ENCODE results near the gene AK4.

The AK4 gene

GRCh38 chr1:65151641-65152040 lies 3.6 kb downstream of the AK4 start:
- H3K4me1 ChIP-seq (ENCODE audit: control insufficient read depth, low read length), result peaks cover 16% of the 10 kb centered on the region
- H3K79me2 ChIP-seq (ENCODE audit: control insufficient read depth, low read length), result peaks cover 40% of the 10 kb centered on the region
- H3K4me3 ChIP-seq (ENCODE audit: low read length), result no peak overlapping the region
- H3K27me3 ChIP-seq (ENCODE audit: control insufficient read depth, low read length), result peaks cover 30% of the 10 kb centered on the region
- H3K9me3 ChIP-seq (ENCODE audit: control insufficient read depth, insufficient read depth, low read length), result no peaks in the 10 kb centered on the region
- no peaks in the 10 kb centered on the region for H3F3A ChIP-seq (ENCODE audit: control insufficient read depth, insufficient read depth)
- no peaks in the 10 kb centered on the region for H3K9me2 ChIP-seq (replicated peaks; ENCODE audit: control insufficient read depth, low read length)
- H3K4me2 ChIP-seq (ENCODE audit: low read length), result no peak overlapping the region
- H3K27ac ChIP-seq (ENCODE audit: low read depth, low read length), result no peak overlapping the region
- H4K20me1 ChIP-seq (ENCODE audit: control insufficient read depth, insufficient read depth, low read depth, low read length), result no peaks in the 10 kb centered on the region; the same call in 1 of the 2 replicates
- H3K36me3 ChIP-seq (ENCODE audit: control insufficient read depth, low read length), result no peaks in the 10 kb centered on the region
- TF ChIP-seq EZH2phosphoT487 (IDR thresholded peaks at IDR 0.05; ENCODE audit: borderline replicate concordance, low read length), result no peak
- no peak for TF ChIP-seq CTCF (IDR thresholded peaks at IDR 0.05; ENCODE audit: low read depth, low read length, poor library complexity, severe bottlenecking)

DNA sequence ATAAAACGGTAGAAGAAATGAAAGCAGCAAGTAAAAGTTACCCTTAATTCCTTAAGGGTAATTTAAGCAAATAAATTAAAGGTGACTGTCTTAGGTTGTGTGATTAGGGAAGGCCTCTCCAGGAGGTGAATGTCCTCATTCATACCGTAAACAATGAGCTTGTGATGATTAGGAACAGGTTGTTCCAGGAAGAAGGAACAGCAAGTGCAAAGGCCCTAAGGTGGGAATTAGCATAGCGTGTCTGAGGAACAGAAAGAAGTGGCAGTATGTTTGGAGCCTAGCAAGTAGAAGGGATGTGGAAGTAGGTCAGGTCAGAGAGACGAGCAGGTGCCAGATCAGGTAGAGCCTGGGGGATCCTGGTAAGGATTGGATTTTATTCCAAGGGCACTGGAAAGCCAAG lies 5.6 kb downstream of the AK4 start:
- no peaks in the 10 kb centered on the region; the same call in 1 of the 2 replicates for H4K20me1 ChIP-seq (ENCODE audit: control insufficient read depth, insufficient read depth, low read depth, low read length)
- H3K27ac ChIP-seq (ENCODE audit: low read depth, low read length), result no peak overlapping the region
- H3K36me3 ChIP-seq (ENCODE audit: control insufficient read depth, low read length), result no peaks in the 10 kb centered on the region
- no peak overlapping the region for H3K4me3 ChIP-seq (ENCODE audit: low read length)
- no peak overlapping the region for H3K4me2 ChIP-seq (ENCODE audit: low read length)
- no peaks in the 10 kb centered on the region for H3K9me2 ChIP-seq (replicated peaks; ENCODE audit: control insufficient read depth, low read length)
- H3K4me1 ChIP-seq (ENCODE audit: control insufficient read depth, low read length), result peaks cover 15% of the 10 kb centered on the region
- H3K9me3 ChIP-seq (ENCODE audit: control insufficient read depth, insufficient read depth, low read length), result no peaks in the 10 kb centered on the region
- no peaks in the 10 kb centered on the region for H3F3A ChIP-seq (ENCODE audit: control insufficient read depth, insufficient read depth)
- peaks cover 14% of the 10 kb centered on the region for H3K27me3 ChIP-seq (ENCODE audit: control insufficient read depth, low read length)
- peaks cover 52% of the 10 kb centered on the region for H3K79me2 ChIP-seq (ENCODE audit: control insufficient read depth, low read length)
- TF ChIP-seq CTCF (IDR thresholded peaks at IDR 0.05; ENCODE audit: low read depth, low read length, poor library complexity, severe bottlenecking), result no peak
- TF ChIP-seq EZH2phosphoT487 (IDR thresholded peaks at IDR 0.05; ENCODE audit: borderline replicate concordance, low read length), result no peak

DNA sequence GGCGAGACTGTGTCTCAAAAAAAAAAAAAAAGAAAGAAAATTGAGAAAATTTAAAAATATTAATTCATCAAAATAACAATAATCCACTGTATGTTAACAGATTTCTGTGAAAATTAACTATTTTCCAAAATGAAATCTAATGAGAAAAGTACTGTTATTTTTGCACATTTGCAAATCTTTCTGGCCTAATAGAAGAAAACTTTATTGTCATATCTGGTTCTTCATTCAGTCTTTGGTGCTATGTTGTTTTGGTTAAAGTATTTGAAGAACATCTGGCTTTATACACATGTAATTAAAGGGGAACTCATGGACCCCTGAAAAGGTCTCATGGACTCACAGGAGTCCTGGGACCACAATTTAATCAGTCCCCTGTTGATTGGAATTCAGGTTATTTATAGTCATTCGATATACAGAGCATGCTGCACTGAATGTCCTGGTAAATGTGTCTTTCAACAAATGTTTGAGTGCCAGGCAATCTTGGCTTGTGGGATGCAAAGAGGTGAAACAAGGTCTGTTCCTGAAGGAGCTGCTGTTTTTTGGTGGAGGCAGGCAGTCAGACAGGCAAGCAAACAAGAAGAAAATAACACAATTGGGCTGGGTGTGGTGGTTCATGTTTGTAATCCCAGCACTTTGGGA lies 9.0 kb downstream of the AK4 start:
- Histone ChIP-seq H3K27ac (ENCODE audit: low read depth, low read length) (no peak overlapping the region), H3K9me3 (ENCODE audit: control insufficient read depth, insufficient read depth, low read length) (no peaks in the 10 kb centered on the region)

More for the DNA sequence above, 9.0 kb downstream of the AK4 start:
- Histone ChIP-seq H3F3A (ENCODE audit: control insufficient read depth, insufficient read depth) (no peaks in the 10 kb centered on the region), H4K20me1 (ENCODE audit: control insufficient read depth, insufficient read depth, low read depth, low read length) (no peaks in the 10 kb centered on the region; the same call in 1 of the 2 replicates), H3K79me2 (ENCODE audit: control insufficient read depth, low read length) (peaks cover 51% of the 10 kb centered on the region), H3K27me3 (ENCODE audit: control insufficient read depth, low read length) (no peaks in the 10 kb centered on the region), H3K4me3 (ENCODE audit: low read length) (no peak overlapping the region), H3K4me1 (ENCODE audit: control insufficient read depth, low read length) (peaks cover 4% of the 10 kb centered on the region), H3K4me2 (ENCODE audit: low read length) (no peak overlapping the region), H3K36me3 (ENCODE audit: control insufficient read depth, low read length) (no peaks in the 10 kb centered on the region), H3K9me2 (replicated peaks; ENCODE audit: control insufficient read depth, low read length) (no peaks in the 10 kb centered on the region)
- TF ChIP-seq CTCF (IDR thresholded peaks at IDR 0.05; ENCODE audit: low read depth, low read length, poor library complexity, severe bottlenecking) (no peak), EZH2phosphoT487 (IDR thresholded peaks at IDR 0.05; ENCODE audit: borderline replicate concordance, low read length) (no peak)

All from DOHH2 (cell line).